OCI-LY1 (cell line): ENCODE results near the gene PUM1.

Source experiments
- EZH2 ChIP-seq: fragments of 200-600 bp; sonication (generic), shearing (Covaris generic); IDR thresholded peaks from 2 replicates; pipeline ENCODE4 v1.8.0; 2017; ENCODE audit warnings: borderline replicate concordance, mixed run types, mild to moderate bottlenecking, antibody characterized with exemption, low read length, moderate library complexity, mixed read lengths
- TF ChIP-seq, protein P1 (sequence below): fragments of 200-600 bp; sonication (generic), shearing (Covaris generic); IDR thresholded peaks from 2 replicates; pipeline ENCODE4 v1.5.1; 2017; ENCODE audit warnings: mild to moderate bottlenecking, antibody characterized with exemption, low read length, moderate library complexity, mixed read lengths

GRCh38 chr1:31019401-31019800 is 46.1 kb downstream of the PUM1 start:
- TF ChIP-seq, protein P1, sequence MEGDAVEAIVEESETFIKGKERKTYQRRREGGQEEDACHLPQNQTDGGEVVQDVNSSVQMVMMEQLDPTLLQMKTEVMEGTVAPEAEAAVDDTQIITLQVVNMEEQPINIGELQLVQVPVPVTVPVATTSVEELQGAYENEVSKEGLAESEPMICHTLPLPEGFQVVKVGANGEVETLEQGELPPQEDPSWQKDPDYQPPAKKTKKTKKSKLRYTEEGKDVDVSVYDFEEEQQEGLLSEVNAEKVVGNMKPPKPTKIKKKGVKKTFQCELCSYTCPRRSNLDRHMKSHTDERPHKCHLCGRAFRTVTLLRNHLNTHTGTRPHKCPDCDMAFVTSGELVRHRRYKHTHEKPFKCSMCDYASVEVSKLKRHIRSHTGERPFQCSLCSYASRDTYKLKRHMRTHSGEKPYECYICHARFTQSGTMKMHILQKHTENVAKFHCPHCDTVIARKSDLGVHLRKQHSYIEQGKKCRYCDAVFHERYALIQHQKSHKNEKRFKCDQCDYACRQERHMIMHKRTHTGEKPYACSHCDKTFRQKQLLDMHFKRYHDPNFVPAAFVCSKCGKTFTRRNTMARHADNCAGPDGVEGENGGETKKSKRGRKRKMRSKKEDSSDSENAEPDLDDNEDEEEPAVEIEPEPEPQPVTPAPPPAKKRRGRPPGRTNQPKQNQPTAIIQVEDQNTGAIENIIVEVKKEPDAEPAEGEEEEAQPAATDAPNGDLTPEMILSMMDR = no peak
- no peak for TF ChIP-seq EZH2
